ENCODE results near the gene AKR1E2. TPM values are rescaled to one million over a fixed set of nuclear protein-coding genes. Genes with fewer than 3 reads are reported as not detected.

AKR1E2 gene
- total RNA-seq, 1 donor from 2014 or later = 0.98 TPM

GRCh38 chr10:4867520-4868356 is 41.7 kb downstream of the AKR1E2 start:
- H3K27me3 Mint-ChIP-seq = no peaks in the 10 kb centered on the region
- no peak for DNase-seq

GRCh38 chr10:4868357-4868657 is 42.3 kb downstream of the AKR1E2 start:
- Mint-ChIP-seq H3K27me3 (no peaks in the 10 kb centered on the region), H3K36me3 (ENCODE audit: low read depth) (no peaks in the 10 kb centered on the region), H3K4me1 (no peaks in the 10 kb centered on the region), H3K27ac (no peak overlapping the region), H3K9me3 (no peaks in the 10 kb centered on the region), H3K4me3 (no peak overlapping the region)
- CTCF ChIA-PET = no interaction called here
- no peak for TF ChIP-seq CTCF (IDR thresholded peaks at IDR 0.05)
- intact Hi-C loops (cut with micrococcal nuclease) = no loop called here
- ATAC-seq (ENCODE audit: low read depth) = no peak
- POLR2A ChIA-PET = no interaction called here
- DNase-seq = no peak

More at GRCh38 chr10:4867520-4868356, 41.7 kb downstream of the AKR1E2 start:
- intact Hi-C loops (cut with micrococcal nuclease) = no loop called here
- ChIA-PET POLR2A (no interaction called here), CTCF (no interaction called here)
- no peaks in the 10 kb centered on the region for H3K9me3 Mint-ChIP-seq
- H3K4me3 Mint-ChIP-seq = no peak overlapping the region
- no peak for TF ChIP-seq CTCF (IDR thresholded peaks at IDR 0.05)
- H3K4me1 Mint-ChIP-seq = no peaks in the 10 kb centered on the region
- H3K27ac Mint-ChIP-seq = no peak overlapping the region
- H3K36me3 Mint-ChIP-seq (ENCODE audit: low read depth) = no peaks in the 10 kb centered on the region
- no peak for ATAC-seq (ENCODE audit: low read depth)

GRCh38 chr10:4882704-4883078 is 56.7 kb downstream of the AKR1E2 start:
- intact Hi-C loops (cut with micrococcal nuclease) = no loop called here
- Mint-ChIP-seq H3K4me3 (no peak overlapping the region), H3K4me1 (no peaks in the 10 kb centered on the region), H3K27me3 (peaks cover 4% of the 10 kb centered on the region), H3K36me3 (ENCODE audit: low read depth) (no peaks in the 10 kb centered on the region), H3K27ac (no peak overlapping the region), H3K9me3 (no peaks in the 10 kb centered on the region)
- POLR2A ChIA-PET = no interaction called here
- no peak for TF ChIP-seq CTCF (IDR thresholded peaks at IDR 0.05)
- ATAC-seq (ENCODE audit: low read depth) (no peak), DNase-seq (no peak)
- CTCF ChIA-PET = no interaction called here

- no peak overlapping the region for H3K4me3 Mint-ChIP-seq
- intact Hi-C loops (cut with micrococcal nuclease) = no loop called here
- no peak for TF ChIP-seq CTCF (IDR thresholded peaks at IDR 0.05)
- H3K4me1 Mint-ChIP-seq = no peaks in the 10 kb centered on the region
- POLR2A ChIA-PET = no interaction called here
- peaks cover 4% of the 10 kb centered on the region for H3K27me3 Mint-ChIP-seq
- DNase-seq (no peak), ATAC-seq (ENCODE audit: low read depth) (no peak)
- H3K36me3 Mint-ChIP-seq (ENCODE audit: low read depth) = no peaks in the 10 kb centered on the region
- H3K9me3 Mint-ChIP-seq = no peaks in the 10 kb centered on the region
- H3K27ac Mint-ChIP-seq = no peak overlapping the region
- CTCF ChIA-PET = no interaction called here
These were observed 57.2 kb downstream of the AKR1E2 start for GRCh38 chr10:4883079-4883739.

DNA sequence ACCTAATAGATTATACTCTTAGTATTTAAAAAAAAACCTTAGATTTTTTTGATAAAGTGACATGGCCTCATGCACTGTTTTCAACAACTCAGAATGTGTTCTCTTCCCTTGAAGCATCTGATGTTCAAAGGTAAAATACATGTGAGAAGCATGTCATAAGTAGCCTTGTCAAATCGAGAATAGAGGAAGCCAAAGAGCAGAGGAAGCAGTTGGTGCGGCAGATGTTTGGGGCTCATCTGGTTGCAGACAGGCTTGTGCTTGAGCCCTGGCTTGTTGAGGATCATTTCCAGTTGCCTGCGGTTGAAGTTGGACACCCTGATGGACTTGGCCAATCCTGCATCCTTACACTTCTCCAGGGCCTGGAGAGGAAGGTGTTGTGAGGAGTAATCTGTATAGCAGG is 59.2 kb downstream of the AKR1E2 start:
- intact Hi-C loops (cut with micrococcal nuclease) = no loop called here
- H3K9me3 Mint-ChIP-seq = no peaks in the 10 kb centered on the region
- no peak overlapping the region for H3K27ac Mint-ChIP-seq
- ATAC-seq (ENCODE audit: low read depth) (no peak), DNase-seq (no peak)
- no peak overlapping the region for H3K4me3 Mint-ChIP-seq
- no peaks in the 10 kb centered on the region for H3K4me1 Mint-ChIP-seq
- ChIA-PET POLR2A (no interaction called here), CTCF (no interaction called here)
- H3K27me3 Mint-ChIP-seq = peaks cover 4% of the 10 kb centered on the region
- no peaks in the 10 kb centered on the region for H3K36me3 Mint-ChIP-seq (ENCODE audit: low read depth)
- TF ChIP-seq CTCF (IDR thresholded peaks at IDR 0.05) = no peak

Data from activated B cell treated with CpG ODN at 0.5 μM for 24 hours (primary cell).